Measurements from ENCODE around the gene ANKRD45.
"Not testable (repeated sequence)": the region's sequence is repeated elsewhere in the genome, so short reads cannot be mapped to it uniquely, and the experiment has no call there.

Gene ANKRD45

DNA sequence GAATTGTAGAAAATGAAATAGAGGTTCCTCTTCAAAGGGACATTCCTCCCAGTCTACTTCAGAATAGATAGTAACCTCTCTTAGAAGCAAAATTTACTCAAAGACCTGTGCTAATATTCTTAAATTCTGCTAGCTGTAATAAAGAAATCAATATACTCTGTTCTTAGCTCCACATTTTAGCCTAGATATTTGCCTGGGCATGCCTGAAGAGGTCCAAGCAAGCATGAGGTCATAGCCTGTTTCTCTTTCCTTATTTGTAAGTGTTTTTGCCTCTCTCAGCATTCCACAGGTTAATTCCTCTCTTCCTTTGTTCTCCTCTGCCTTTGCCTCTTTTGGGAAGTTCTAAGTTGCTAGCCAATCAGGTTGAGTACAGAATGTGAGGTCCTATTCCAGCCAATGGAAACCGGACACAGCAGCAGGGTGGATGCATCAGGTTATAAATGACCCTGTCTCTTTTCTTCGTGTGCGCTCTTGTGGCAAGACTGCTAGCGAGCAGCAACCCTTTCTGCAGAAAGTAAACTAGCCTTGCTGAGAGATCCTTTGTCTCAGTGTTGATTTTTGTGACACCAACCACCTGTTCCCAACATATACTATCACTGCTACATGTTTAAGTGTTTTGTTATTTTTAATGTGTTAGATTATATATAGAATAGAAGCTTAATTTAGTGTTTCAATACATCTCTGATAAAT lies 27.1 kb downstream of the ANKRD45 start:
- DNase-seq: not testable (repeated sequence)

DNA sequence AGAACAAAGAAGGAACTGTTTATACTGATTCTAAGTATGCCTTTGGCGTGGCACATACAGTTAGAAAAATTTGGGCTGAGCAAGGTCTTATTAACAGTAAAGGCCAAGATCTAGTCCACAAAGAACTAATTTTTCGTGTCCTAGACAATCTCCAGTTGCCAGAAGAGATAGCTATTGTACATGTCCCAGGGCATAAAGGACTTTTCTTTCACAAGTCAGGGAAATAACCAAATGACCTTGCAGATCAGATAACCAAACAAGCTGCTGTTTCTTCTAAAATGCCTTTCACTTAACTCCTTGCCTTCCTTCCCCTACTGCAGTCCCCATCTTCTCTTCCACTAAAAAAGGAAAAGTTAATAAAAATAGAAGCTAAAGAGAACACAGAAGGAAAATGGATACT lies 30.5 kb downstream of the ANKRD45 start:
- DNase-seq: no peak

- DNase-seq: no peak
Measured at GRCh38 chr1:173638043-173639021, 31.3 kb downstream of the ANKRD45 start.

DNA sequence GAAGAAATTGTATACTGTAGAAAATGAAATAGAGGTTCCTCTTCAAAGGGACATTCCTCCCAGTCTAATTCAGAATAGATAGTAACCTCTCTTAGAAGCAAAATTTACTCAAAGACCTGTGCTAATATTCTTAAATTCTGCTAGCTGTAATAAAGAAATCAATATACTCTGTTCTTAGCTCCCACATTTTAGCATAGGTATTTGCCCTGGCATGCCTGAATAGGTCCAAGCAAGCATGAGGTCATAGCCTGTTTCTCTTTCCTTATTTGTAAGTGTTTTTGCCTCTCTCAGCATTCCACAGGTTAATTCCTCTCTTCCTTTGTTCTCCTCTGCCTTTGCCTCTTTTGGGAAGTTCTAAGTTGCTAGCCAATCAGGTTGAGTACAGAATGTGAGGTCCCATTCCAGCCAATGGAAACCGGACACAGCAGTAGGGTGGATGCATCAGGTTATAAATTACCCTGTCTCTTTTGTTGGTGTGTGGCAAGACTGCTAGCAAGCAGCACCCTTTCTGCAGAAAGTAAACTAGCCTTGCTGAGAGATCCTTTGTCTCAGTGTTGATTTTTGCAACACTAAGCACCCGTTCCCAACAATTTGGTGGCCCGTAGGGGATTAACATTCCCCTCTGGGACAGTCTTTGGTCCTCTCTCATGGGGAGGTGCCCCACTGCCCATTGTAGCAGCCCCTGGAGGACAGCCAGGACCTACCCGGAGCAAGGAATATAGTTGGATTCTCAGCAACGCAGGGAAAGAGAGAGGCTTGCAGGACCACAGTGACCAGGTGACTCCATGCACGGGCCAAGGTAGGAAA lies 32.2 kb downstream of the ANKRD45 start:
- not testable (repeated sequence) for DNase-seq

- DNase-seq: no peak
Measured at GRCh38 chr1:173635116-173635515, 34.5 kb downstream of the ANKRD45 start, which contains the start of gene TEX50. TEX50 (plus strand) TSS chr1:173635338; CDS start chr1:173635522, 184 bp downstream.

DNA sequence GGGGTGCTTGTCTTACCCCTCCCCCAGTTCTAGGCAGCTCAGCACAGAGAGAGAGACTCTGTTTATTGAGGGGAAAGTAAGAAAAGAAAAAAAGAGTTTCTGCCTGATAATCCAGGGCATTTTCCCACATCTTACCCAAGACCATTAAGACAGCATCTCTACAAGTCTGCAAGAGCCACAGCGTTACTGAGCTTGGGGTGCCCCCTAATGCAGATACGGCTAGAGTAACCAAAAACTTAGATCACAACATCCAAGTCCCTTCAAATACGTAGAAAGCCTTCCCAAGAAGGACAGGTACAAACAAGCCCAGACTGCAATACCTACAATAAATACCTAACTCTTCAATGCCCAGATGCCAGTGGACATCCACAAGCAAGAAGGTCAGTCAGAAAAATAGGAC lies 40.8 kb downstream of the ANKRD45 start:
- DNase-seq: no peak

DNA sequence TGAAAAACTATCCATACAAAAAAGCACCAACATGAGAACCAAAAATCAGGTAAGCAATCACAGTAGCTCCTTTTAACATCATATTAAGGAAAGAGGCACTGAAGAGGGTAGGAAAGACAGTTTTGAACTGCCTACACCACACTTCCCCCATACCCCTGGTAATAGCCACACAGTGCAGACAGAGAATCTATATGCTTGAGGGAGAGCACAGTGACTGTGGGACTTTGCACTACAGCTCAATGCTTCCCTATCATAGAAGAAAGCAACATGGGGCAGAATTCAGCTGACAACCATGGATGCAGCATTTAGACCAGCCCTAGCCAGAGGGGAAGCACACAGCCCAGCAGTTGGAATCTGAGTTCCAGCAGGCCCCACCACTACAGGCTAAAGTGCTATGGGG lies 42.4 kb downstream of the ANKRD45 start:
- DNase-seq: no peak

- DNase-seq: no peak
Measured at GRCh38 chr1:173616859-173617258, 52.8 kb downstream of the ANKRD45 start.

DNA sequence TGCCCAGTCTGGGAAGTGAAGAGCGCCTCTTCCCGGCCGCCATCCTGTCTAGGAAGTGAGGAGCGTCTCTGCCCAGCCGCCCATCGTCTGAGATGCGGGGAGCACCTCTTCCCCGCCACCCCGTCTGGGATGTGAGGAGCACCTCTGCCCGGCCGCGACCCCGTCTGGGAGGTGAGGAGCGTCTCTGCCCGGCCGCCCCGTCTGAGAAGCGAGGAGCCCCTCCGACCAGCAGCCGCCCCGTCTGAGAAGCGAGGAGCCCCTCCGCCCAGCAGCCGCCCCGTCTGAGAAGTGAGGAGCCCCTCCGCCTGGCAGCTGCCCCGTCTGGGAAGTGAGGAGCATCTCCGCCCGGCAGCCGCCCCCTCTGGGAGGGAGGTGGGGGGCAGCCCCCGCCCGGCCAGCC lies 56.6 kb downstream of the ANKRD45 start:
- DNase-seq: not testable (repeated sequence)

- DNase-seq: no peak
Measured at GRCh38 chr1:173608503-173609216, 61.0 kb downstream of the ANKRD45 start.

DNA sequence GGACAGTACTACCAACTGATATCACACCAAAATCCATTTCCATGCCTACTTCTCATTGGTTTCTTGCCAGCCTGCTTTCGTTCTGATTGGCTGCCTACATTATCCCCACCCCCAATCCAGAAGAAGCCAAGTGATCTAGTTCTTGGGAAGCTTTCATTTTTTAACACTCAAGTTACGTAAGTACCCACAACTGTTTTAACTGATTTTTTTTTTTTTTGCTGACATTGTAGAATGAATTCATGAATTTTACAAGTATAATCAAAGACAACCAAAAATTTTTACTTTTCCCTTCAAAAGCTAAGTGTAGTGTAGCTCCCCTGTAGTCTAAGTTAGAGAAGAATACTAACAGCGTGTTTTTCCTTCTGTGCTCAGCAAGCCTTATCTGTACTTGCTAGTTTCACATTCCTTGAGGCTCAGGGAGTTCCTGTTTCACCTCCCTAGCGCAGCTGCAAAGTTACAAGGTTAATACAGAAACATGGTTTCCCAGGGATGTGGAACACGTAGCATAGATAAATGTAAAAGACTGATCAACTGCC lies 66.5 kb downstream of the ANKRD45 start, which contains the start of gene SLC9C2:
Gene SLC9C2 (minus strand): TSS at position 17 of the 536 bp plus-strand sequence. CDS start 1,296 bp downstream, outside the sequence.
- DNase-seq: no peak

- no peak for DNase-seq
Measured at GRCh38 chr1:173601588-173601987, 68.1 kb downstream of the ANKRD45 start.

DNA sequence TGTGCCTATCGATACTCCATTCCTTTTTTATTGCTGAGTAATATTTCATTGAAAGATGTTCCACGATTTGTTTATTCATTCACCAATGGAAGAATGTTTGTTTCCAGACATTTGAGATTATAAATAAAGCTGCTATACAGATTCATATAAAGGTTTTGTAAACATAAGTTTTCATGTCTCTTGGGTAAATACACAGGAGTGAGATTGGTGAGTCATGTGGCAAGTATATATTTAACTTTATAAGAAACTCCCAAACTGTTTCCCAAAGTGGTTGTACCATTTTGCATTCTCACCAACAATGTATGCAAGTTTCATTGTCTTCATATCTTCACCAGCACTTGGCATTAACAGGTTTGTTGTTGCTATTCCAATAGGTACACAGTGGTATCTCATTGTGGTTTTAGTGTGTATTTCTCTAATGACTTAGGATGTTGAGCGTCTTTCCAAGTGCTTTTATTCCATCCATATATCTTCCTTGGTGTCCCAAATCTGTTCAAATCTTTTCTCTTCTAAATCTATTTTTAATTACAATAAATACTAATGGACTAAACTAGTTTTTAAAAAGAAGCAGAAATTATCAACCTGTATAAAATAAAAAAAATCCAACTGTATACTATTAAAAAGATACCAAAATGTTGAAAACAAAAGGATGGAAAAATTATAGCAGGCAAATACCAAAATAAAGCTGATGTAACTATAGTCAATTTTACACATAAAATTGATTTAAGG lies 73.4 kb downstream of the ANKRD45 start:
- DNase-seq: no peak

- not testable (repeated sequence) for DNase-seq
Measured at GRCh38 chr1:173591138-173591537, 78.5 kb downstream of the ANKRD45 start.

GRCh38 chr1:173590557-173590956 lies 79.1 kb downstream of the ANKRD45 start:
- no peak for DNase-seq

GRCh38 chr1:173581383-173582079 lies 88.1 kb downstream of the ANKRD45 start:
- DNase-seq: no peak

- DNase-seq: no peak
Measured at GRCh38 chr1:173580658-173581057, 89.0 kb downstream of the ANKRD45 start.

DNA sequence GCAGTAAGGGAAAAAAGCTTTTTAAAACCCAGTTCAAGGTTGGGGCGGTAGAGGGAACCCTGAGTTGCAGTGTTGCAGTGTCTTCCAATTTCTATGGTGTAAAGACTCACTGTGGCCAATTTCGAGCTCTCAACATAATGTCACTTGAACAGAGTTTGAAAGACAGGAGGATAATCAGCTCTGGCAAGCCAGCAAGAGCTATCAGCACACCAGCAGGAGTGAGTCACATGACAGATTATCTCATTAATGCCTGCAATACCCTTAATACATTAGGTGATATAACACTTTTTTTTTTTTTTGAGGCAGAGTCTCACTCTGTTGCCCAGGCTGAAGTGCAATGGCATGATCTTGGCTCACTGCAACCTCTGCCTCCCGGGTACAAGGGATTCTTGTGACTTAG lies 89.6 kb downstream of the ANKRD45 start:
- DNase-seq: no peak

DNA sequence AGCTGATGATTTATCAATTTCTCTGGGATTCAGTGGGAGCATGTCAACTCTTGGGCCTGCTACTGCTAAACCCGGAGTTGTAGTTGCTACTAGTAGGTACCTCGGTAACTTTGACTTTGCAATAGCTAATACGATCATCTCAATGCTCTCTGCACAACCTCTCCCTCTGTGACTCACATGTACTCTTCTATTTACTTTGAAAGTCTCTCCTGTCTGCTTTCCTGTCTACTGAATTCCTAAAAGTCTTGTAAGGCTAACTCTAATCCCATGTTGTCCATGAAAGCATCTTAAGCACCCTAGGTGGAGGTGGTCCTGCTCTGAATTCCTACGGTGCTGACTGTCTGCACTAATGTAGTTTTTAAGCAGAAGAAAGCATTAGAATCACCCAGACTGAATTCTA lies 96.1 kb downstream of the ANKRD45 start:
- no peak for DNase-seq

- no peak for DNase-seq
Measured at GRCh38 chr1:173572201-173572873, 97.3 kb downstream of the ANKRD45 start.
